ENCODE data around the gene ENO2. TPM values are rescaled to one million over a fixed set of nuclear protein-coding genes. Genes with fewer than 3 reads are reported as not detected.

The ENO2 gene
- total RNA-seq, 4 donors from 2014 or later: 3.4 to 6.2 (median 5.6) TPM

DNA sequence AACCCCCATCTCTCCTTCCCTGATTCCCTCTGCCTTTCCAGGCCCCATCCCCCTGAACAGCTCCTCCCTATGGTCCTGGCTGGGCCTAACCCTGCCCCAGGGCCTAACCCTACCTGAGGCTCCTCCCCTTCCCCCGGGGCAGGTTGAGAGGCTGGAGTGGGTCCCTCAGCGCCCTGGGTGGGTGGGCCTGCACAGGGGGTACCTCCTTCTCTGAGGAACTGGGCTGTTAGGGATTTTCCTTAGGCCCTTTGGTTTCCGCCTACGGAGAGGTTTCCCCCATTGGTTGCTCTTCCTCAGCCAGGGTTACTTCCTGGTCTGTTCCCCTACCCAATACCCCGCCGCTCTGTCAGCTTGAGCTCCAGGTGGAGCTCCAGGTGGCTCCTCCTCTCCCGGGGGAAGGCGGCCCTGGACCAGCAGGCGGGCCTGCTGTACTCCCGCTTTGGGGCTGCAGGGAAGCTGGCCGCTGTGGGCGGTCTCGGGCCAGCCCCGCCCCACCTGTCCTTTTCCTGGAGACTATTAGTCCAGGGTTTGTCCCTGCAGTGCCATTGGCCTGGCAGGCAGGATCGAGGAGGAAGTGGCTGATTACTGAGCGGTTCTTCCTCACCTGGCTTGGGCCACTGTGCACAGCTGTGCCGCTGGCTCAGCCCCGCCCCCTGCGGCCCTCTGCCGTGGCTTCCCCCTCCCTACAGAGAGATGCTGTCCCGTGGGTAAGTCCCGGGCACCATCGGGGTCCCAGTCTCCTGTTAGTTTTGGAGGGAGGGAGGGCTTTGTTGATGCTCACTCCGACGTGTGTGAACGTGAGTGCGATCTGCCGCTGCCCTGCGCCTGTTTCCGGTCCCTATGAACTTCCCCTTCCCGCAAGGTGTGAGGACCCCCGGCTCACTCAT is 31.9 kb downstream of the ENO2 start:
- TF ChIP-seq, protein P1, sequence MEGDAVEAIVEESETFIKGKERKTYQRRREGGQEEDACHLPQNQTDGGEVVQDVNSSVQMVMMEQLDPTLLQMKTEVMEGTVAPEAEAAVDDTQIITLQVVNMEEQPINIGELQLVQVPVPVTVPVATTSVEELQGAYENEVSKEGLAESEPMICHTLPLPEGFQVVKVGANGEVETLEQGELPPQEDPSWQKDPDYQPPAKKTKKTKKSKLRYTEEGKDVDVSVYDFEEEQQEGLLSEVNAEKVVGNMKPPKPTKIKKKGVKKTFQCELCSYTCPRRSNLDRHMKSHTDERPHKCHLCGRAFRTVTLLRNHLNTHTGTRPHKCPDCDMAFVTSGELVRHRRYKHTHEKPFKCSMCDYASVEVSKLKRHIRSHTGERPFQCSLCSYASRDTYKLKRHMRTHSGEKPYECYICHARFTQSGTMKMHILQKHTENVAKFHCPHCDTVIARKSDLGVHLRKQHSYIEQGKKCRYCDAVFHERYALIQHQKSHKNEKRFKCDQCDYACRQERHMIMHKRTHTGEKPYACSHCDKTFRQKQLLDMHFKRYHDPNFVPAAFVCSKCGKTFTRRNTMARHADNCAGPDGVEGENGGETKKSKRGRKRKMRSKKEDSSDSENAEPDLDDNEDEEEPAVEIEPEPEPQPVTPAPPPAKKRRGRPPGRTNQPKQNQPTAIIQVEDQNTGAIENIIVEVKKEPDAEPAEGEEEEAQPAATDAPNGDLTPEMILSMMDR (IDR thresholded peaks at IDR 0.05; ENCODE audit: low read depth): no peak

DNA sequence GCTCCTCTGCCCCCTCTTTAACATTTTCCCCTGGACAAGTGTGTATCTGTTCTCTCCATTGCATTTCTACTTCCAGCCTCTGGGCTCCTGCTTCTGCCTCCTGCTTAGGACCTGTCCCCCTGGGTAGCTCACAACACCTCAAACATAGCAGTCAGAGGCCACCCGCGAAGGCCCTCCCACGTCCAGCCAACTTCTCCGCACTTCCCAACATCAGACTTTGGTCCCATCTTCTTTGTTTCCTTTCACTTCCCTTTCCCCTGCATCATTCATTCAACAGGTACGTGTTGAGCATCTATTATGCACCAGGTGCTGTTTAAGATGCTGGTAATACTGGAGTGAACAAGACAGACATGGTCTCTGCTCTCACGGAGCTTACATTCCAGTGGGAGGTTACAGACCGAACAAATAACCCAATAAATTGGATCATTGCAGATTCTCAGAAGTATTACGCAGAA is 32.6 kb downstream of the ENO2 start:
- TF ChIP-seq, protein P1 (IDR thresholded peaks at IDR 0.05; ENCODE audit: low read depth): no peak

DNA sequence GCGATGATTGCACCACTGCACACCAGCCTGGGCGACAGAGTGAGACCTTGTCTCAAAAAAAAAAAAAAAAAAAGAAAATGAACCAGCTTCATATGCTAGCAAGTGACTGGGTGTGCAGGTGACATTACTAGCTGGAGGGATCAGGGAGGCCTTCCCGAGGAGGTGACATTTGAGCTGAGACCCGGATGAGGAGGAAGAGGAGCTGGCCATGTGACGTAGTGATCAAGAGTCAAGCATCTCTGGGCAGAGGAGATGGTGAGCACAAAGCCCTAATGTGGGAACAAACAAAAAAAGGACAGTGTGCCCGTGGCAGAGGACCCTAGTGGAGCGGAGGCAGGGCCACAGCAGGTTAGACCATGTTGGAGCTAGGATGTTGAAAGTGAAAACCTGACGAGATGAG is 33.2 kb downstream of the ENO2 start:
- TF ChIP-seq, protein P1 (IDR thresholded peaks at IDR 0.05; ENCODE audit: low read depth): no peak

DNA sequence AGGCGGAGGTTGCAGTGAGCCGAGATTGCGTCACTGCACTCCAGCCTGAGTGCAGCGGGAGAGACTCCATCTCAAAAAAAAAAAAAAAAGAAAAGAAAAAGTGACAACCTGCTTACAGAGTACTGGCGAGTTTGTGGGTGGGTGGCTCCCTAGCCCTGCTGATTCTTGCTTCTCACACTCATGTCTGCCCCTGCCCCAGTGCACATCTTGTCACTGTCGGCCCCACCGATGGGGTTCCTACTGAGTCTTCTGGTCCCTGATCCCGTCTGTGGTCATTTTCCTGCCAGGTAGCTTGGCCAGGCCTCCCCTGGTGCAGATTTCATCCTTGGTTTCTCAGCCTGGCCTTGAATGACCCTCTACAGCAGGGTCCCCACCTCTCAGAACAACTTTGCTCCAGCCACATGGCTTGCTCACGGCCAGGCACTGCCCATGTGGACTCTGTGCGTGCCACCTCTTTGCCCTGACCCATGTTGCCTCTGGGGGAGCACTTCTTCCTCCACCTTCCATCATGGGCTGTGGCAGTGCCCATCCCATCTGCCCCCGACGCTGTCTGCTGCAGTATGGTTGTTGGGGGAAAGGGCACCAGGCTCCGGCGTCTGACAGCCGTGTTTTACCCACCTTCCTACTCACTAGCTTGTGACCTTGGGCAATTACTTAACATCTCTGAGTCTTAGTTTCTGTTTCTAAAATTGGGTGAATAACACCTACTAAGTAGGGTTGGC is 34.7 kb downstream of the ENO2 start:
- TF ChIP-seq, protein P1 (IDR thresholded peaks at IDR 0.05; ENCODE audit: low read depth): no peak

DNA sequence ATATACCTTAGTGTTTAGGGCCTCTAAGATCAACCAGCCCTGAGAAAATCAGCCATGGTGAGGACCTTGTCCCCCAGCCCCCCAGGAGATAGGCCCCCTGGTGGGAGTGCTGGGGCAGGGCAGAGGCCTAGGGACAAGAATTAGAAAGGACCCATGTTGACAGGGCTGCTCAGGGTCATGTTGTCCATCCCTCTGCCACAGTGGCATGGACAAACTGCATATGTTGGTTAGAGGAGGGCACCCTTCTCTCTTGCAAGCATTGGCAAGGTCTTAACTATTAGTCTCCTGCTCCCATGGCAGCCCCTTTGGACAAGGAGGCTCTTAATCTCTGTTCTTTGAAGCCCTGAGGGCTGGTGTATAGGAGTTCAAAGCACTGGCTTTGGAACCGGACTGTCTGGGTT is 36.0 kb downstream of the ENO2 start:
- TF ChIP-seq, protein P1 (IDR thresholded peaks at IDR 0.05; ENCODE audit: low read depth): no peak

DNA sequence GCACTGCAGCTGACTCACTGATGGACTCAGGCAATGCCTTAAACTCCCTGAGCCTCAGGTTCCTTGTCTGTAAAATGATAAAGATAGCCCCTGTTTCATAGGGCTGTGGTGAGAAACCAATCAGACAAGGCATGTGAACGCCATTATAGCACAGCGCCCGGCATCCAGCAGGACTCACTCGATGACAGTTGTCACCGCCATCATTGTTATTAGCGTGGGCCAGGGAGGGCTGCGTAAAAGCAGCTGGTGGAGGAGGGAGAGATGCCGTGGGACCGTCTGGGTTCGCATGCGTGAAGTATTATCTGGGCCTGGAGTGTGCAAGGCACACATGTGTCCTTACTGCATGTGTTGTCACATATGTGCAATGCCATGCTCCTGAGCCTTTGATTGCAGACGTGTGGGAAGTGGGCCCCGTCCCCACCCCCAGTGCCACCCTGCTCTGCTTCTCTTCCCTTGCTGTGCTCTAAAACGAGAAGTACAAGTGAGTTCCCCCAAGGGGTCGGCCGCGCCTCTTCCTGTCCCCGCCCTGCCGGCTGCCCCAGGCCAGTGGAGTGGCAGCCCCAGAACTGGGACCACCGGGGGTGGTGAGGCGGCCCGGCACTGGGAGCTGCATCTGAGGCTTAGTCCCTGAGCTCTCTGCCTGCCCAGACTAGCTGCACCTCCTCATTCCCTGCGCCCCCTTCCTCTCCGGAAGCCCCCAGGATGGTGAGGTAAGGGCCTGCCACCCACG is 36.6 kb downstream of the ENO2 start, which contains the start of gene PTPN6:
Gene PTPN6 (plus strand): TSS at position 546 of the 730 bp plus-strand sequence. CDS start 157 bp downstream, at position 703.
- TF ChIP-seq, protein P1 (IDR thresholded peaks at IDR 0.05; ENCODE audit: low read depth): no peak

Data from subcutaneous adipose tissue (tissue), 4 donors.